ENCODE results near the gene PHLDB1.

- TF ChIP-seq CTCF (IDR thresholded peaks at IDR 0.05) (no peak), POLR2A (IDR thresholded peaks at IDR 0.05) (no peak)
These were observed 15.8 kb downstream of the PHLDB1 start for GRCh38 chr11:118623269-118623655.
